H4 (cell line): ENCODE data around the gene L2HGDH. TPM values are rescaled to one million over a fixed set of nuclear protein-coding genes. Genes with fewer than 3 reads are reported as not detected.

ENCODE experiments used
- DNase-seq: peaks from one replicate; pipeline ENCODE4 v3.0.0-alpha.2; 2015; ENCODE audit warnings: low spot score
- total RNA-seq: library from RNA; depleted of rRNA; stranded (reverse); fragments of >200 nt; shearing (Covaris generic); gene quantifications from 2 replicates; pipeline ENCODE4 v1.2.3, GENCODE V29; 2014; rRNA removed

The L2HGDH gene
- total RNA-seq, 1 experiment from 2014 or later: 6.5 TPM

GRCh38 chr14:50229681-50230080 is 82.3 kb downstream of the L2HGDH start:
- no peak for DNase-seq

- DNase-seq: no peak
Measured at GRCh38 chr14:50228313-50228712, 83.7 kb downstream of the L2HGDH start.

- no peak for DNase-seq
Measured at GRCh38 chr14:50225974-50226297, 86.1 kb downstream of the L2HGDH start.

GRCh38 chr14:50225067-50225973 is 86.7 kb downstream of the L2HGDH start:
- no peak for DNase-seq

GRCh38 chr14:50222055-50222613 is 89.9 kb downstream of the L2HGDH start:
- no peak for DNase-seq

- no peak for DNase-seq
Measured at GRCh38 chr14:50218501-50218900, 93.5 kb downstream of the L2HGDH start.

GRCh38 chr14:50215416-50215815 is 96.6 kb downstream of the L2HGDH start:
- DNase-seq: no peak

GRCh38 chr14:50213795-50214194 is 98.2 kb downstream of the L2HGDH start:
- no peak for DNase-seq

GRCh38 chr14:50212726-50213125 is 99.3 kb downstream of the L2HGDH start:
- no peak for DNase-seq

GRCh38 chr14:50210074-50210473 is 102.0 kb downstream of the L2HGDH start:
- DNase-seq: no peak

- no peak for DNase-seq
Measured at GRCh38 chr14:50198499-50198898, 113.5 kb downstream of the L2HGDH start.

- no peak for DNase-seq
Measured at GRCh38 chr14:50191499-50191898, 120.5 kb downstream of the L2HGDH start.

Other genes starting within 250 kb of the L2HGDH start
- 5.1 and 5.8 TPM in 2 replicates for gene VCPKMT, start 195.7 kb downstream of the L2HGDH start, total RNA-seq
- 13.4 and 16.8 TPM in 2 replicates for gene SOS2, start 80.7 kb downstream of the L2HGDH start, total RNA-seq
- gene DMAC2L, start 95 bp upstream of the L2HGDH start, total RNA-seq: 7.7 and 8.5 TPM in 2 replicates
- 2.5 and 4.9 TPM in 2 replicates for gene CDKL1, start 84.7 kb upstream of the L2HGDH start, total RNA-seq
- gene MAP4K5, start 220.3 kb upstream of the L2HGDH start, total RNA-seq: 23.5 and 29.0 TPM in 2 replicates
- gene ATL1, start 247.9 kb upstream of the L2HGDH start, total RNA-seq: 9.3 and 9.4 TPM in 2 replicates